Measurements from ENCODE around the gene MRPS27.

DNA sequence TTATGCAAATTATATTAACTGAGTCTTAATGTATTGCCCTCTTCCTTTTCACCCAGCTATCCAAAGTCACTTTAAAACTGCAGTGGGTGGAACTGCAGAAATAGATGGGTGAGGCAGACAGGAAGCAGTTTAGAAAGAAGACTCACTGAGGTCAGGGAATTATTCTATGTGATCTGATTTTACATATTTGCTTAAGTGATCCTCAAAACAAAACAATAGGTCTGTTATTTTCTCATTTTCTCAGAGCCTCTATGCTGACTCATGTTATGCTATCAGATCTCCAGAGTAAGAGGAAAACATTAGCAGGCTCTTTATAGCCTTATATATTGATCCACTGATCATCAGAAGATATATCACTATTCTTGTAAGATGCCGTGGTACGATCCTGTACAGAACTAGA is 63.5 kb downstream of the MRPS27 start:
- TF ChIP-seq, protein P1, sequence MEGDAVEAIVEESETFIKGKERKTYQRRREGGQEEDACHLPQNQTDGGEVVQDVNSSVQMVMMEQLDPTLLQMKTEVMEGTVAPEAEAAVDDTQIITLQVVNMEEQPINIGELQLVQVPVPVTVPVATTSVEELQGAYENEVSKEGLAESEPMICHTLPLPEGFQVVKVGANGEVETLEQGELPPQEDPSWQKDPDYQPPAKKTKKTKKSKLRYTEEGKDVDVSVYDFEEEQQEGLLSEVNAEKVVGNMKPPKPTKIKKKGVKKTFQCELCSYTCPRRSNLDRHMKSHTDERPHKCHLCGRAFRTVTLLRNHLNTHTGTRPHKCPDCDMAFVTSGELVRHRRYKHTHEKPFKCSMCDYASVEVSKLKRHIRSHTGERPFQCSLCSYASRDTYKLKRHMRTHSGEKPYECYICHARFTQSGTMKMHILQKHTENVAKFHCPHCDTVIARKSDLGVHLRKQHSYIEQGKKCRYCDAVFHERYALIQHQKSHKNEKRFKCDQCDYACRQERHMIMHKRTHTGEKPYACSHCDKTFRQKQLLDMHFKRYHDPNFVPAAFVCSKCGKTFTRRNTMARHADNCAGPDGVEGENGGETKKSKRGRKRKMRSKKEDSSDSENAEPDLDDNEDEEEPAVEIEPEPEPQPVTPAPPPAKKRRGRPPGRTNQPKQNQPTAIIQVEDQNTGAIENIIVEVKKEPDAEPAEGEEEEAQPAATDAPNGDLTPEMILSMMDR (IDR thresholded peaks at IDR 0.05; ENCODE audit: insufficient read depth, low read depth, low read length) = no peak
- TF ChIP-seq EZH2 (IDR thresholded peaks at IDR 0.05; ENCODE audit: insufficient read depth, low read length) = no peak
